ENCODE results near the gene RP9.

GRCh38 chr7:33050535-33051318 is 58.5 kb downstream of the RP9 start:
- TF ChIP-seq REST (IDR thresholded peaks at IDR 0.05; ENCODE audit: insufficient read depth in 1 of 2, low read depth in 2 of 2, low read length in 2 of 2): no peak
- TF ChIP-seq TAF1 (IDR thresholded peaks at IDR 0.05; ENCODE audit: borderline replicate concordance, insufficient read depth, low read length): no peak

All from PFSK-1 (cell line).